Activated T-cell treated with anti-CD3 and anti-CD28 coated beads for 1 hour (primary cell): ENCODE measurements around the gene PCSK5.

Experiments used
- DNase-seq: peaks from one replicate; pipeline ENCODE4 v3.0.0-alpha.2; 2020; ENCODE audit warnings: low read depth

Gene PCSK5

DNA sequence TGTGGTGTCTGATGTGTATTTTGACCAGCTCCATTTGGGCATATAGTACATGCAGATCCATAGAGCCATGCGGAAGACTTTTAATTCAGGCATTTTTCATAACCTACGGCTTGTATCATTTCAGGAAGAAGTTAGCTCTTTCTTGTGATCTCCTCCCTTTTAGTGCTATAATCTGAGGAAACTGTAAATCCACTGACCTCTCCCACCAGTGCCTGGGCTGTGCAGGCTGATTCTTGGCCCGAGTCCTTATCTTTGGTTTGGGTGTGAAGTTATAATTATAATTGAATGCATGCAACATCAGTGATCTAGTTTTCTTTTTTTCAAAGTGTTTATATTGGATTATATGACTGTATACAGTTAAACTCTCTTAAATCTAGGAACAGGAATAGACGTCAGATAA is 247.9 kb downstream of the PCSK5 start:
- DNase-seq = no peak

GRCh38 chr9:76143834-76144233 is 253.4 kb downstream of the PCSK5 start:
- no peak for DNase-seq

DNA sequence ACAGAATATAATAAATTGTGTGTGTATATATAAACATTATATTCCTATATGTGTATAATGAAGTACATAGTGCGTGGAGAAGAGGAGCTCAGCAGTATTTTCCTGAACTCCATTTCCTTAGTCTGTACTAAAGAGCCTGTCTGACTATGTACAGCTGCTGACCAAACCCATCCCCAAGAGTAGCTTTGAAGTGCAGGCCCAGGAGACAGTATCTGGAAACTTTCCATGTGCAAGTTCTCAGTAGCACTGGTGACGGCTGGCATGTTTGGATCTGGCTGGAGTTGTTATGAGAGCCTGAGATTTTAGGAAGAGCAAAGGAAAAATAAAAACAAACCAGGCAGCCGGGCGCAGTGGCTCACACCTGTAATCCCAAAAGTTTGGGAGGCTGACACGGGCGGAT is 259.5 kb downstream of the PCSK5 start:
- DNase-seq = no peak

GRCh38 chr9:76151267-76151666 is 260.8 kb downstream of the PCSK5 start:
- DNase-seq = no peak

DNA sequence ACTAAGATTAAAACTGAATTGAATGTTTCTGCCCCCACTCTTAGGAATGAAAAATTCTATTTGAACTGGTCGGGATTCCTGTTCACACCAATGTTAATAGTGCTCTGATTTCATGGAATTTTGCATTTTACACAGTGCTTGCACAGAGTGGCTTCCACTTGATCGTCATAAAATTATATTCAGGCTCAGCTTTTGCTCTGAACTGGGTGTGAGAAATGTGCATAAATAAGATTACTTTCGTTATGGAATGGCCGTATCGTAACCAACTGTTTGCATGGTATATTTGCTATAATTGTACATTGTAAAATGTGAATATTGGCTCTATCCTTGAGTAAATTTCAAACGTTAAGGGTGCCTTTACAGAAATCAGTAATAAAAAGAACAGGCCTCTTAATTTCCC is 262.9 kb downstream of the PCSK5 start:
- DNase-seq = no peak

DNA sequence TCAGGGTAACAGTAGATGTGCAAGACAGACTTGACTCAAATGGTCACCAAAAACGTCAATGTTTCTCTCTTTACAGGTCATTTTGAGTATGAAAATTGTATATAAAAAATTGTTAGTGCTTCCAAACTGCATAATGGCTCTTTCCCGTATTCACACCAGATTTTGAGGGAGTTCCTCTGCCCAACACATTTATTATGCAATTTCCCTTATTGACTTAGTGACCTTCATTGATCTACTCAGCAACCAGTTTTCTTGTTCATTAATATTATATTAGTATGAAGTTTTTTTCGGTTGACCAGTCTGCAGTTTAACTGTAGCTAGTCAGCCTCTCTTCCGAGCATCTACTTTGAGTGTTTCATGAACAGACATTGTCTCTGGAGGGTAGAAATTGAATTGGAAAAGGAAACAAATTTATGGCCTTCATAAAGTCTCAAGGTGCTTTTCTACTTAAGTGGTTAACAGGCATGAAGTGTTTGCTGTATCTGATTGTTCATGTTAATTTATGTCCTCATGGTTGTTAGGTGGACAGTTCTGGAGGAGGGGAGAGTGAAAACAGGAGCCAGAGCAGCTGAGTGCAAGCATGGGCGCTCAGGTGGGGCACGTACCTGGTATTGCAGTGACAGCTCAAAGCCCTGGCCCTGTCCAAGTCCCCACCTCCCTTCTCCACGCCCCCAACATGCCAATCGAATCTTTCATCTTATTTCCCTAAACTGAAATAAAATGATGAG is 263.6 kb downstream of the PCSK5 start:
- DNase-seq = no peak

GRCh38 chr9:76155361-76155760 is 264.9 kb downstream of the PCSK5 start:
- no peak for DNase-seq

- no peak for DNase-seq
These were observed 268.2 kb downstream of the PCSK5 start for GRCh38 chr9:76158713-76159112.

- no peak for DNase-seq
These were observed 268.9 kb downstream of the PCSK5 start for GRCh38 chr9:76159293-76159926.

DNA sequence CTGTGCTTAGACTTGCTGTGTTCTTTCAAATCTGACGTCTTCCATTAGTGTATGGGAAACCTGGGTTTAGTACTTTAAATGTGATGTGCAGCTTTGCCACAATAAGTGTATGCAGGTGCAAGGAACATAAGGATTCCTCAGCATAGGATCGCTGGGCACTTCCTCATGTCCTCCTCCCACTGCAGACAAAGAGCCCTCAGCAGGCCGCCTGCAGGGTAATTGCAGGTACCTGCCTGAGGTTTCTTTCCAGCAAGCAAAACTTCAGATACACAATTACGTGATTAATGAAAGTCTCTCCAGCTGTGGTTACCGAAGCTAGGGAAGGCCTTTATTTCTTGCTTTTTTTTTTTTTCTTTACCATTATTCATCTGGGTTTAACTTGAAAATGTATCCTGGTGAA is 270.6 kb downstream of the PCSK5 start:
- DNase-seq = no peak

GRCh38 chr9:76161541-76161940 is 271.1 kb downstream of the PCSK5 start:
- DNase-seq = no peak

DNA sequence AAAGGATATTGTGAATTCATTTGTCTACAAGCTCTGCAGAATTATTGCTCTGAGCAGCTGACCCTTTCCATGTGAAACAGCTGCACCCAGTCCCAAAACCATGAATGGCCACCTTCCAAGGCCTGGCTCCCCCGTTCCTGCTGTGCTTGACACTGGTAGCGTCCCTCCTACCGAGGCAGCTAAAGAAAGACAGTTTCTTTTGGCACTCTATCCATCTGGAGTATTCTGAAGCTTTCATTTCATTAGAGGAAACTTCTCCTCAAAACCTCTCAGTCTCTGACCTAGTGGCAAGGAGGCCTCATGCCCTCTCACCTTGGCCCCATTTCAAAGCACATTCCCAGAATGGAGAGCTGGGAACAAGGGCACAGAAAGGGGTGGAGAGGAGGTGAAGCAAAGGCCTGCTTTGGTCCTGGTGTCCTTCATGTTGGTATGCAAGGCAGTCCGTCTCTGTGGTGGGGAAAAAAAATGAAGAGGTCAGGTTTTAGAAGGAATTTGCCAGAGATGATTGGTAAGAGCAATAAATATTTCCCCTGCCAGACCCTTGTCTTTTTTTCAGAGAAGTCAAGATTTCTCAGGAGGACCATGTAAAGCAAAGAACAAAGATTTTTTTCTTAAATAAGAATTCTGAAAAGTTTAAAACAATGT is 271.7 kb downstream of the PCSK5 start:
- no peak for DNase-seq

GRCh38 chr9:76162751-76163500 is 272.5 kb downstream of the PCSK5 start:
- DNase-seq = no peak

DNA sequence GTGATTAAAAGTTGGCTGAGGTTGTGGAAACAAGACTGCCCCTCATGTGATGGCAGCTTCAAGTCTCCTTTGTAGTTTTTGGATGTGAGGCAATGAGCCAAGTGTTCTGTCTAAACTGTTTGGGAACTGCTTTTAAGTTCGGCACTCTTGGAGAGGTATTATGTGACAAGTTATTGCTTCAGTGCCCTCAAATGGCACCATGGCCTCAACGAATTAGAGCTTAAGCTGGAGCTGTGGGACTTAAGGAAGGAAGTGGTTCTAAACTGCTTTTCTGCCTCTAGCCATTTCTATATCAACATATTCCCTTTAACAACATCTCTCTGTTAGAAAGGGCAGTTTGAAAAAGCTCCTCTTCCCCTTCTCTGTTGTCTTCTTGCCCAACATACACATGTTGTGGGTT is 276.1 kb downstream of the PCSK5 start:
- DNase-seq = no peak

GRCh38 chr9:76176171-76176570 is 285.7 kb downstream of the PCSK5 start:
- no peak for DNase-seq

GRCh38 chr9:76177931-76178330 is 287.5 kb downstream of the PCSK5 start:
- no peak for DNase-seq

DNA sequence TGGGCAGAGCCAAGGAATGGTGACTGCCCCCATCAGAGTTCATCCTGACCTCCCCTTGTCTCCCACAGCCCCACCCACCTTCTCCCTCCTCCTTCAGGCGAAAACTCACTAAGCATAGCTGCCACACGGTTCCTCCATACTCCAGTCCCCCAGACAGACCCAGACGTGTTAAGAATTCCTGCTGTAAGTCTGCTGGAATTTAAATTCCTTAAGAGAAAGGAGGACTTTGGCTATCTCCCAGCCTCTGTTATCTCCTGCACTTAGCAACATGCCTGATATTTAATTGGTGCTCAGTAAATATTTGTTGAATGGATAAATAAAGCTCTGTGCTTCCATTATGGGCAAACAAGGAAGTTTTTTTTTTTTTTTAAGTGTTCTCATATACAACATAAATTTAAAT is 290.1 kb downstream of the PCSK5 start:
- DNase-seq = no peak

GRCh38 chr9:76181020-76181641 is 290.7 kb downstream of the PCSK5 start:
- no peak for DNase-seq

DNA sequence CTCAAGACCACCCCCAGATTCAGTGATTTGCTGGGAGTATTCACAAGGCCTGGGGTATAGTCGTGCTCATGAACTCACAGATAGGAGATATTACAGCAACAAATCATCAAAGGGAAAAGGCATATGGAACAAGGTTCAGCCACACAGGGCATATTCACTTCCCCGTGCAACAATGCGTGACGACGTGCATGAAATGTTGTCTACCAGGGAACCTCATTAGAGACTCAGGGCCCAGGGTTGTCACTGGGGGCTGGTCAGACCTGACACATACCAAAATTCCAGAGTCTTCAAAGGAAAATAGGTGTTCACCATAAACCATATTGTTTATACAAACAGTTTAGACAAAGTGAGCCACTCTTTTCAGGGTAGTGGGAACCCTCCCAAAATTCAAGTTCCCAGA is 291.3 kb downstream of the PCSK5 start:
- DNase-seq = no peak

DNA sequence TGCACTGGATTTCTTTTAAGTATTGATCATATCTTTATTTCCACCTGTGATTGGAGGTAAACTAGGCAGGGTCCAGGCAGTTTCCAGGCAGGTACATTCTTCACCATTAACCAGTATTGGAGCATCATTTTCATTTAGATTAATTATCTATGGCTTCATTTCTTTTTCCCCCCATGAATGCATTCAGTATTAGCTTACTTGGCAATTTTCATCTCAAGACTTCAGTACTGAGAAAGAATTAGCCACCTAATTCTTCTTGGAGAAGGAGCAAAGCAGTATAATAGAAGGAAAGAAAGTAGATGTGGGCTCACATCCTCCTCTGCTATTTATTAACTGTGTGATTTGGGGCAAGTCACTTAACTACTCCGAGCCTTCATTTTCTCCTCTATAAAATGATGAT is 295.0 kb downstream of the PCSK5 start:
- no peak for DNase-seq

DNA sequence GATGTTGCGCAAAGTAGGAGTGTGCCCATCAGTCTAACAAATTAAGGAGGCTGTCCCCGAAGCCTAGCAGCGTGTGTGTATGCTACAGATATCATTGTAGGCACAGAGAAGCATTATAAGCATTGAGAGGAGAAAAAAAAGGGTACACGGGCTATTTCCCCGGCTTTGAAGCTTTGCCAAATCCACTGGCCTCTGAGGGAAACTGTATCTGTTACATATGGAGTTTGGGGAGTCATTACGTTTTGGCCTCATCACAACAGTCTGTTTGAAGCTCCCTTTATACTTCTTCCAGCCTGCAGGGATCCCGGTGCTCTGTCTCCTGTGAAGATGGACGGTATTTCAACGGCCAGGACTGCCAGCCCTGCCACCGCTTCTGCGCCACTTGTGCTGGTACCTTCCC is 297.8 kb downstream of the PCSK5 start:
- DNase-seq = no peak

GRCh38 chr9:76188905-76189304 is 298.4 kb downstream of the PCSK5 start:
- DNase-seq = no peak
